HepG2 (cell line): ENCODE measurements around the gene ULBP2. TPM values are rescaled to one million over a fixed set of nuclear protein-coding genes. Genes with fewer than 3 reads are reported as not detected.

Experiments
- ATAC-seq: fragments of 200-7000 bp; cut with Tn5 transposase; 3 replicates; pipeline ENCODE4 v1.9.1; 2020; ENCODE audit warnings: mild to moderate bottlenecking, moderate library complexity
- BruUV-seq: library from RNA; stranded (reverse); fragments of 400-500 nt; replicated peaks from 2 replicates; lab custom pipeline; 2021; lab: Mats Ljungman, UMichigan
- CTCF ChIA-PET: fragments of 300-600 bp; formaldehyde crosslinking; extraction: SDS; loops from one replicate; lab custom pipeline; 2021; ENCODE audit warnings: low total read pairs, inconsistent platforms, low intra/inter-chr PET ratio; lab: Yijun Ruan, JAX
- POLR2A ChIA-PET: fragments of 350-600 bp; sonication (Branson Sonifier 250); formaldehyde crosslinking; loops from one replicate; lab custom pipeline; 2020; ENCODE audit warnings: antibody characterized with exemption, inconsistent platforms; lab: Yijun Ruan, JAX
- DNase-seq: peaks from one replicate; pipeline ENCODE4 v3.0.0-alpha.2; 2015; ENCODE audit warnings: low spot score
- FAIRE-seq: peaks from 3 replicates; lab custom pipeline; 2011; peaks lifted over from hg19 to GRCh38; lab: Jason Lieb, UNC
- H2AFZ ChIP-seq: one replicate; pipeline ENCODE4 v1.6.1; 2011; ENCODE audit warnings: low read length, inconsistent platforms
- H3K27ac ChIP-seq: fragments of 300-600 bp; 3 replicates; pipeline ENCODE4 v1.8.0; 2011; ENCODE audit warnings: mixed run types, mild to moderate bottlenecking, mixed read lengths, low read length, inconsistent platforms; ENCODE audit not compliant: insufficient read depth; ENCODE audit errors: extremely low read length
- H3K27me3 ChIP-seq, 2 experiments: fragments of 200-600 bp in 1 of 2; 2 replicates in 1 of 2; 3 replicates in 1 of 2; pipeline versions ENCODE4 v1.6.0 to v1.8.0; 2011; ENCODE audit warnings: low read length in 2 of 2, mild to moderate bottlenecking in 2 of 2, moderate library complexity in 2 of 2, inconsistent platforms in 1 of 2; ENCODE audit not compliant: insufficient read depth in 2 of 2, control insufficient read depth in 1 of 2
- H3K36me3 ChIP-seq, 2 experiments: fragments of 200-600 bp in 1 of 2; replicated peaks in 1 of 2; 2 replicates in 1 of 2; 3 replicates in 1 of 2; pipeline versions ENCODE4 v1.5.1 to v1.8.0; 2011; ENCODE audit warnings: low read length in 2 of 2, inconsistent platforms in 1 of 2; ENCODE audit not compliant: insufficient read depth in 2 of 2, control insufficient read depth in 1 of 2
- H3K4me1 ChIP-seq: 2 replicates; pipeline ENCODE4 v1.5.1; 2012; ENCODE audit warnings: low read length, inconsistent platforms; ENCODE audit not compliant: insufficient read depth
- H3K4me2 ChIP-seq: 2 replicates; pipeline ENCODE4 v1.6.0; 2011; ENCODE audit warnings: low read depth, low read length, inconsistent platforms
- H3K4me3 ChIP-seq, 3 experiments: fragments of 200-600 bp in 1 of 3; sonication (generic), shearing (Covaris generic) in 1 of 3; replicated peaks in 1 of 3; 2 replicates each; pipeline ENCODE4 v1.5.1; 2011 to 2016; ENCODE audit warnings: low read length in 3 of 3, inconsistent platforms in 2 of 3, low read depth in 2 of 3, mild to moderate bottlenecking in 2 of 3, control low read depth in 1 of 3, mixed read lengths in 1 of 3; ENCODE audit not compliant: insufficient read depth in 1 of 3
- H3K79me2 ChIP-seq: one replicate; pipeline ENCODE4 v1.6.1; 2011; ENCODE audit warnings: low read length, inconsistent platforms; ENCODE audit not compliant: insufficient read depth
- H3K9ac ChIP-seq: 2 replicates; pipeline ENCODE4 v1.6.0; 2011; ENCODE audit warnings: mild to moderate bottlenecking, low read depth, low read length, inconsistent platforms; ENCODE audit not compliant: insufficient read depth
- H3K9me3 ChIP-seq: 2 replicates; pipeline ENCODE4 v1.5.1; 2012; ENCODE audit warnings: mild to moderate bottlenecking, low read length
- H4K20me1 ChIP-seq: 2 replicates; pipeline ENCODE4 v1.6.0; 2011; ENCODE audit warnings: inconsistent platforms, mild to moderate bottlenecking, low read length, moderate library complexity; ENCODE audit not compliant: insufficient read depth
- CBX5 ChIP-seq: sonication (generic); formaldehyde crosslinking; IDR thresholded peaks from 2 replicates; pipeline ENCODE4 v1.4.0; 2020; ENCODE audit warnings: missing genetic modification reagents, borderline replicate concordance
- GTF2F1 ChIP-seq: fragments of 150-350 bp; IDR thresholded peaks from 2 replicates; pipeline ENCODE4 v1.6.1; 2014; ENCODE audit warnings: low read length
- KLF12 ChIP-seq: sonication (generic); formaldehyde crosslinking; IDR thresholded peaks from 2 replicates; pipeline ENCODE4 v1.4.0; 2020; ENCODE audit warnings: missing genetic modification reagents, borderline replicate concordance
- KLF15 ChIP-seq: sonication (generic); formaldehyde crosslinking; IDR thresholded peaks from 2 replicates; pipeline ENCODE4 v1.8.1; 2023; ENCODE audit warnings: borderline replicate concordance, mild to moderate bottlenecking, inconsistent platforms, missing genetic modification reagents, mixed read lengths
- MIXL1 ChIP-seq: IDR thresholded peaks from 2 replicates; pipeline ENCODE4 v1.6.1; 2016
- THAP7 ChIP-seq: sonication (generic); formaldehyde crosslinking; IDR thresholded peaks from 2 replicates; pipeline ENCODE4 v1.8.1; 2023; ENCODE audit warnings: mild to moderate bottlenecking, missing genetic modification reagents
- ZNF136 ChIP-seq: sonication (generic); formaldehyde crosslinking; IDR thresholded peaks from 2 replicates; pipeline ENCODE4 v1.8.1; 2022; ENCODE audit warnings: low read depth, mild to moderate bottlenecking, moderate library complexity, missing genetic modification reagents
- ZNF660 ChIP-seq: sonication (generic); formaldehyde crosslinking; IDR thresholded peaks from 2 replicates; pipeline ENCODE4 v1.5.1; 2020; ENCODE audit warnings: mild to moderate bottlenecking, low read depth, missing genetic modification reagents, borderline replicate concordance
- ZSCAN31 ChIP-seq: sonication (generic); formaldehyde crosslinking; IDR thresholded peaks from 2 replicates; pipeline ENCODE4 v1.5.0; 2020; ENCODE audit warnings: low read depth, mild to moderate bottlenecking, missing genetic modification reagents
- WGBS: methylation state at CpG from one replicate; pipeline ENCODE4 v1.1.6; 2017; ENCODE audit warnings: low lambda C conversion rate; 5-methylcytosine and 5-hydroxymethylcytosine counted together
- in situ Hi-C: cut with HindIII; loops from 2 replicates; pipeline ENCODE4 v1.10.0; 2017; ENCODE audit warnings: low pct_unique_long_range_greater_than_20kb; ENCODE audit not compliant: extremely low pct_ligation_motif_present
- intact Hi-C: fragments of 100-400 bp; cut with micrococcal nuclease; formaldehyde crosslinking; loops from one replicate; pipeline ENCODE4 v1.10.0; 2022; ENCODE audit not compliant: unreplicated experiment
- polyA plus RNA-seq, 8 experiments: library from polyadenylated mRNA; depleted of rRNA in 3 of 8; stranded (reverse) in 7 of 8; unstranded in 1 of 8; fragments of >200 nt; fragmentation: Illumina TruSeq in 4 of 8; extraction: Trizol in 4 of 8; gene quantifications; 2 replicates each; pipeline versions ENCODE4 v1.2.1 to v1.2.3, GENCODE V29; 2011 to 2016; ENCODE audit warnings: low read depth in 4 of 8, missing spikeins in 1 of 8, mixed read lengths in 1 of 8; ENCODE audit not compliant: insufficient read depth in 1 of 8
- total RNA-seq, 5 experiments: library from RNA; depleted of rRNA; stranded (reverse); fragments of >200 nt; fragmentation: Illumina TruSeq; extraction: Trizol; gene quantifications; 2 replicates each; pipeline ENCODE4 v1.2.3, GENCODE V29; 2016; ENCODE audit warnings: low read depth in 1 of 5
- TF ChIP-seq, protein P1 (sequence below): IDR thresholded peaks from 2 replicates; pipeline ENCODE4 v1.6.1; 2016; ENCODE audit warnings: low read depth, missing genetic modification reagents, missing compliant biosample characterization
- TF ChIP-seq, protein P2 (sequence below): sonication (generic); formaldehyde crosslinking; IDR thresholded peaks from 2 replicates; pipeline ENCODE4 v1.5.1; 2020; ENCODE audit warnings: mild to moderate bottlenecking, missing genetic modification reagents, borderline replicate concordance
- TF ChIP-seq, protein P3 (sequence below): sonication (generic); formaldehyde crosslinking; IDR thresholded peaks from 2 replicates; pipeline ENCODE4 v1.8.1; 2023; ENCODE audit warnings: mild to moderate bottlenecking, moderate library complexity, missing genetic modification reagents

ULBP2 gene
- total and polyA plus RNA-seq, 2 of the 13 experiments (the other 11 are each of a cell fraction or from before 2014, with no cell fraction given) = not detected

DNA sequence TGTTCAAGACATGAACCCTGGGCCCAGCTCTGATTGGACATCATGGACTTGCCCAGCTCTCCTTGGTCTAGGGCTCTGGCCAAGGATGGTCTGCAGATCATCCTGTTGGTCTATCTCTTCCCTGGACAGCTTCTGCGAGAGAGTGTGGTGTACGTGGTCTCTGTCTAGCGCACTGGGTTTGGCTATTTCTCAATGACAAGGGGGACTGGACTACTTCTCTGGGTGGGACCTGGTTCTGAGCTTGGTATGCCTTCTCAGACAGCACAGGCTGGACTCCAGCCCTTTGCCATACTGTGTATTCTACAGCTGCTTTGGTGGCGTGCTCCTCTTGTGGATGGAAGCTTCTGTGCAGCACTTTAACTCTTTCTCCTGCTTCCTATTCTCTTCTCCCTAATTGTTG, 35.4 kb upstream of the ULBP2 start:
- peaks cover 9% of the 10 kb centered on the region; the same call in 1 of the 2 replicates for H3K4me1 ChIP-seq
- no peak overlapping the region for H3K4me2 ChIP-seq
- ATAC-seq = peak; percentile 15; the same call in 2 of the 3 replicates
- H2AFZ ChIP-seq = no peak overlapping the region
- no TSS peak for BruUV-seq
- H3K36me3 ChIP-seq = no peaks in the 10 kb centered on the region
- FAIRE-seq = no peak
- in situ Hi-C loops = no loop called here
- 19% methylated on average over 1 of the region's 4 CpGs for WGBS
- peaks cover 6 to 40% of the 10 kb centered on the region in 2 experiments; a peak in 4 of 5 replicates for H3K27me3 ChIP-seq
- H3K27ac ChIP-seq = no peak overlapping the region
- ChIA-PET POLR2A (interaction anchor here (1.2 kb wide), 1 partner anchor 10 kb away, joined by 6 read pairs; no protein-coding TSS in a partner anchor), CTCF (no interaction called here)
- H4K20me1 ChIP-seq = no peaks in the 10 kb centered on the region
- peaks cover 12% of the 10 kb centered on the region for H3K9me3 ChIP-seq
- no peak overlapping the region for H3K4me3 ChIP-seq
- no peak overlapping the region for H3K9ac ChIP-seq
- intact Hi-C loops = no loop called here
- no peaks in the 10 kb centered on the region for H3K79me2 ChIP-seq
- no peak for DNase-seq
- TF ChIP-seq MIXL1 (CRISPR knock-in tag) (no peak), CBX5 (CRISPR knock-in tag) (no peak), ZNF660 (no peak), THAP7 (no peak), KLF12 (CRISPR knock-in tag) (no peak), ZSCAN31 (CRISPR knock-in tag) (no peak), GTF2F1 (no peak), KLF15 (no peak), ZNF136 (CRISPR knock-in tag) (no peak)
- TF ChIP-seq, protein P1, sequence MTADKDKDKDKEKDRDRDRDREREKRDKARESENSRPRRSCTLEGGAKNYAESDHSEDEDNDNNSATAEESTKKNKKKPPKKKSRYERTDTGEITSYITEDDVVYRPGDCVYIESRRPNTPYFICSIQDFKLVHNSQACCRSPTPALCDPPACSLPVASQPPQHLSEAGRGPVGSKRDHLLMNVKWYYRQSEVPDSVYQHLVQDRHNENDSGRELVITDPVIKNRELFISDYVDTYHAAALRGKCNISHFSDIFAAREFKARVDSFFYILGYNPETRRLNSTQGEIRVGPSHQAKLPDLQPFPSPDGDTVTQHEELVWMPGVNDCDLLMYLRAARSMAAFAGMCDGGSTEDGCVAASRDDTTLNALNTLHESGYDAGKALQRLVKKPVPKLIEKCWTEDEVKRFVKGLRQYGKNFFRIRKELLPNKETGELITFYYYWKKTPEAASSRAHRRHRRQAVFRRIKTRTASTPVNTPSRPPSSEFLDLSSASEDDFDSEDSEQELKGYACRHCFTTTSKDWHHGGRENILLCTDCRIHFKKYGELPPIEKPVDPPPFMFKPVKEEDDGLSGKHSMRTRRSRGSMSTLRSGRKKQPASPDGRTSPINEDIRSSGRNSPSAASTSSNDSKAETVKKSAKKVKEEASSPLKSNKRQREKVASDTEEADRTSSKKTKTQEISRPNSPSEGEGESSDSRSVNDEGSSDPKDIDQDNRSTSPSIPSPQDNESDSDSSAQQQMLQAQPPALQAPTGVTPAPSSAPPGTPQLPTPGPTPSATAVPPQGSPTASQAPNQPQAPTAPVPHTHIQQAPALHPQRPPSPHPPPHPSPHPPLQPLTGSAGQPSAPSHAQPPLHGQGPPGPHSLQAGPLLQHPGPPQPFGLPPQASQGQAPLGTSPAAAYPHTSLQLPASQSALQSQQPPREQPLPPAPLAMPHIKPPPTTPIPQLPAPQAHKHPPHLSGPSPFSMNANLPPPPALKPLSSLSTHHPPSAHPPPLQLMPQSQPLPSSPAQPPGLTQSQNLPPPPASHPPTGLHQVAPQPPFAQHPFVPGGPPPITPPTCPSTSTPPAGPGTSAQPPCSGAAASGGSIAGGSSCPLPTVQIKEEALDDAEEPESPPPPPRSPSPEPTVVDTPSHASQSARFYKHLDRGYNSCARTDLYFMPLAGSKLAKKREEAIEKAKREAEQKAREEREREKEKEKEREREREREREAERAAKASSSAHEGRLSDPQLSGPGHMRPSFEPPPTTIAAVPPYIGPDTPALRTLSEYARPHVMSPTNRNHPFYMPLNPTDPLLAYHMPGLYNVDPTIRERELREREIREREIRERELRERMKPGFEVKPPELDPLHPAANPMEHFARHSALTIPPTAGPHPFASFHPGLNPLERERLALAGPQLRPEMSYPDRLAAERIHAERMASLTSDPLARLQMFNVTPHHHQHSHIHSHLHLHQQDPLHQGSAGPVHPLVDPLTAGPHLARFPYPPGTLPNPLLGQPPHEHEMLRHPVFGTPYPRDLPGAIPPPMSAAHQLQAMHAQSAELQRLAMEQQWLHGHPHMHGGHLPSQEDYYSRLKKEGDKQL = no peak
- TF ChIP-seq, protein P2, sequence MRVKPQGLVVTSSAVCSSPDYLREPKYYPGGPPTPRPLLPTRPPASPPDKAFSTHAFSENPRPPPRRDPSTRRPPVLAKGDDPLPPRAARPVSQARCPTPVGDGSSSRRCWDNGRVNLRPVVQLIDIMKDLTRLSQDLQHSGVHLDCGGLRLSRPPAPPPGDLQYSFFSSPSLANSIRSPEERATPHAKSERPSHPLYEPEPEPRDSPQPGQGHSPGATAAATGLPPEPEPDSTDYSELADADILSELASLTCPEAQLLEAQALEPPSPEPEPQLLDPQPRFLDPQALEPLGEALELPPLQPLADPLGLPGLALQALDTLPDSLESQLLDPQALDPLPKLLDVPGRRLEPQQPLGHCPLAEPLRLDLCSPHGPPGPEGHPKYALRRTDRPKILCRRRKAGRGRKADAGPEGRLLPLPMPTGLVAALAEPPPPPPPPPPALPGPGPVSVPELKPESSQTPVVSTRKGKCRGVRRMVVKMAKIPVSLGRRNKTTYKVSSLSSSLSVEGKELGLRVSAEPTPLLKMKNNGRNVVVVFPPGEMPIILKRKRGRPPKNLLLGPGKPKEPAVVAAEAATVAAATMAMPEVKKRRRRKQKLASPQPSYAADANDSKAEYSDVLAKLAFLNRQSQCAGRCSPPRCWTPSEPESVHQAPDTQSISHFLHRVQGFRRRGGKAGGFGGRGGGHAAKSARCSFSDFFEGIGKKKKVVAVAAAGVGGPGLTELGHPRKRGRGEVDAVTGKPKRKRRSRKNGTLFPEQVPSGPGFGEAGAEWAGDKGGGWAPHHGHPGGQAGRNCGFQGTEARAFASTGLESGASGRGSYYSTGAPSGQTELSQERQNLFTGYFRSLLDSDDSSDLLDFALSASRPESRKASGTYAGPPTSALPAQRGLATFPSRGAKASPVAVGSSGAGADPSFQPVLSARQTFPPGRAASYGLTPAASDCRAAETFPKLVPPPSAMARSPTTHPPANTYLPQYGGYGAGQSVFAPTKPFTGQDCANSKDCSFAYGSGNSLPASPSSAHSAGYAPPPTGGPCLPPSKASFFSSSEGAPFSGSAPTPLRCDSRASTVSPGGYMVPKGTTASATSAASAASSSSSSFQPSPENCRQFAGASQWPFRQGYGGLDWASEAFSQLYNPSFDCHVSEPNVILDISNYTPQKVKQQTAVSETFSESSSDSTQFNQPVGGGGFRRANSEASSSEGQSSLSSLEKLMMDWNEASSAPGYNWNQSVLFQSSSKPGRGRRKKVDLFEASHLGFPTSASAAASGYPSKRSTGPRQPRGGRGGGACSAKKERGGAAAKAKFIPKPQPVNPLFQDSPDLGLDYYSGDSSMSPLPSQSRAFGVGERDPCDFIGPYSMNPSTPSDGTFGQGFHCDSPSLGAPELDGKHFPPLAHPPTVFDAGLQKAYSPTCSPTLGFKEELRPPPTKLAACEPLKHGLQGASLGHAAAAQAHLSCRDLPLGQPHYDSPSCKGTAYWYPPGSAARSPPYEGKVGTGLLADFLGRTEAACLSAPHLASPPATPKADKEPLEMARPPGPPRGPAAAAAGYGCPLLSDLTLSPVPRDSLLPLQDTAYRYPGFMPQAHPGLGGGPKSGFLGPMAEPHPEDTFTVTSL (CRISPR knock-in tag) = no peak
- TF ChIP-seq, protein P3, sequence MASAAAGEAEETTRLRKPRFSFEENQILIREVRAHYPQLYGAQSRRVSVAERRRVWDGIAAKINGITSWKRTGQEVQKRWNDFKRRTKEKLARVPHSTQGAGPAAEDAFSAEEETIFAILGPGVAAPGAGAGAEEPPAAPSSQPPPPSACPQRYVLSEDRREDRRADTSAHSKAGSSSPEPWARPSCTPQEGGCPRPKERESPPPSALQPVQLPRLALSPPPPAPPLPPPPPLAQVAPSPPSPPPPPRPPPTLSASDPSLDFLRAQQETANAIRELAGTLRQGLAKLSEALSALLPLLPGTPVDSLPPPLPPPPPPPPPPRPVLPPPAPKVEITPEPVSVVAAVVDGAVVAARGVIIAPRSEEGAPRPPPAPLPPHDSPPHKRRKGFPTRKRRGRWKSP (CRISPR knock-in tag) = no peak
